Astrocyte of the hippocampus (primary cell): ENCODE data around the gene GPR15LG.

Source experiments
- DNase-seq: peaks from one replicate; pipeline ENCODE4 v3.0.0; 2011; ENCODE audit warnings: low read depth, low spot score

The GPR15LG gene

DNA sequence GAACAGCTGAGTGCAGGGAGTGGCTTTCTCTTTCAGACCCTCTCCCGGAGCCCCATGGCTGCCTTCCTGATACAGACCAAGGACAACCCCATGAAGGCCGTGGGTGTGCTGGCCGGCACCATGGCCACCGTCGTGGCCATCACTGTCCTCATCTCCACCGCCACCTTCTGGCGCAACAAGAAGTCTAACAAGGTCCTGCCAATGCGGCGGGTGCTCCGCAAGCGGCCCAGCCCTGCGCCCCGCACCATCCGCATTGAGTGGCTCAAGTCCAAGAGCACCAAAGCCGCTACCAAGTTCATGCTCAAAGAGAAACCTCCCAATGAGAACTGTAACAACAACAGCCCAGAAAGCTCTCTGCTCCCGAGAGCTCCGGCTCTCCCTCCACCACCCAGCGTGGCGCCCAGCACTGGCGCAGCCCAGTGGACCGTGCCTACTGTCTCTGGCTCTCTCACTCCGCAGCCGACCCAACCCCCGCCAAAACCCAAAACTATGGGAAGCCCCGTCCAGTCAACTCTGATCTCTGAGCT is 40.5 kb downstream of the GPR15LG start:
- DNase-seq = no peak

DNA sequence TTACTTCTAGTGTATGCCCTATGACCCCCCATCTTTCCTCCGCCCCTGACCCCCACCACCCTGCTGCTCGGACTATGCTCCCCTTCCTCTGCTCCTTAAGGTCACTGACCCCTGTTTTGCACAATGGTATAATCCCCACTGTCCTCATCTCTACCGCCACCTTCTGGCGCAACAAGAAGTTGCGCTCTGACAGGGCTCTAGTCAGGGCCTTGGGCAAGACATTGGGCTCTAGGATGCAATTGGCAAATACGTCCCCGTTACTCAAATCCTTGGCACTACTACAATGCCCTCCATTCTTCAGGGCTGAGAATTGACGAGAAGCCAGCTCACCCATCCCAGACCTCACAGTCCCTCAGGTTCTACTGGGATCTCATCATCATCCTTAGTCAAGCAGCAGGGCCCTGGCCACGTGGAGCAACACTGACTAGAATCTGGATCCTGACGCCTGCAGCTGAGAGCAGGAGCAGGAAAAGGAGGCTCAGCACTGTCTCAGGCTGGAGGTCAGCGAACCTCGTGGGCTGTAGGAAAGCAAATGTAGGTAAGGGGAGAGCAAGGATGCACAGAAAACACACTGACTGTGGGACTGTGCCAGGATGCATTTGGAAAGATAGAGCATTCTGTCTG is 41.1 kb downstream of the GPR15LG start:
- no peak for DNase-seq

DNA sequence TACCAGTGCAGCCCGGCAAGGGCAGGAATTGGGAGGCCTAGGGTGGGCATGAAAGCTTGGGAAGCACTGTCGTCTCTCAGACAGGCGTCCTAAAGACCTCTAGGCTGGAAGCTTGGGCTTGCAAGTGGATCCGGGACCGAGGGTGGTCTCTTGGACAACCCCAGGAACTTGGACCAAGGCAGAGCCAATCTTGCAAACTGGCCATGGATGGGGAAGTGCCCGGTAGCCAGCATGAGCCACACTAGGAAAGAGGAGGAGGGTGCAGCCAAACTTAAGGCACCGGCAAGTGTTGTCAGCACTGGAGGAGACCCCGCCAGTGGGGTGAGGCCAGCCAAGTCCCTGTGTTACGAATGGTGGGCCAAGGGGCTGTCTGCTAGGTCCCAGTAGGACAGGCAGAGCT is 43.2 kb downstream of the GPR15LG start:
- no peak for DNase-seq

DNA sequence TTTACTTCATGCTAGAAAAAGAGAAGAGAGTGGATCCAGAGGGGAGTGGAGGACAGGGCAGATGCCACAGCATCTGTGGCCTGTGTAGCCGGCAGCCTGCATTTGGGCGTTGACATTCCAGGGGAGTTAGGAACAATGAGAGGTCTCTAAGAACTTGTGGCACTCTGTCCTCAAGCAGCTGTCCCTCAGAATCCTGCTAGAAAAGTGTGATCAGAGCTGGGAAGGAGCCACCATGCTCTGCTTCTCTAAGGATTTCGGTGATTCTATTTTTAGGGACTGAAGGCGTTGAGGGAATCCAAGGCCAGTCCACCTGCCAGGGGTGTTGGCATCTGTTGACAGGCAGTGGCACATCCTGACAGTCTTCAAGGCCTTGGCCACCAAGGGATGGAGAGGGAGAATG is 44.1 kb downstream of the GPR15LG start:
- DNase-seq = no peak

DNA sequence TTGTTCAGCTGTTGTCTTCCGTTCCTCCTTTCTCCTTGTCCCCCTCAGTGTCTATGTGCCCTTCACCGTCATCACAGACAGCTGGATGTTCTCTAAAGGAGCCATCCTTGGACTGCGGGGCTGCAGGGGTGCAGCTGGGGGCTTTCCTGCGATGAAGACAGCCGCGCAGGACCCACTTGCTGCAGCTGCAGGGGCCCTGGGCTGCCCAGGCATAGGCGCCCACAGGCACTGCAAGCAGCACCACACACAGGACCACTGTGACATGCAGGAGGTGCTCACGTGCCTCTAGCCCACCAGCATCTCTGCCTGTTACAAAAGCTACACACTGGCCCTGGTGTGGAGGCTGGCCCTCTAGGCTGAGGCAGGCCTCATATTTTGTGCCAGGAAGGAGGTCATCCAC is 48.3 kb downstream of the GPR15LG start:
- DNase-seq = no peak

DNA sequence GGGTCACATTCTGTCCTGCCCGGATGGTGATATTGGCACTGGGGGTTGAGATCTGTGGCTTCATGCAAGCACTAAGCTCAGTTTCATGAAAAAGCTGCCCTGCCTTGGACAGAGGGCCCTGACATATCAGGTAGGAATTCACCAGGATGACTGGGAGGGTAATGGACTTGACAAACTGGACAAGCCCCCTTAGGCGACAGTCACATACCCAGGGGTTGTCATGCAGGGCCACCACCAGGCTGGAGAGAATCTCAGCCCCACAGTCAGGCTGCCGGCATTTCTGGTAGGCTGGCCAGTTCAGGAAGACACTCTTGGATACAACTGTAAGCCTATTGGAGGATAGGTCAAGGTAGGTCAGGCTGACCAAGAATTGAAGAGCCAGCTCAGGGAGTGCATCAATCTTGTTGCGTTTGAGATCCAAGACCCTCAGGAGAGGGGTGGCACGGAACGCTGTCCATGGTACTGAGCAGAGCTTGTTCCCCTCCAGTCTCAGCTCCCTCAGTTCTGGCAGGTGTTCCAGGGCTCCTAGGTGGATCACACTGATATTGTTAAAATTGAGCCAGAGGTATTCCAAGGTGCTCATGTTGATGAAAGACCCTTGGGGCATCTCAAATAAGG is 50.9 kb downstream of the GPR15LG start:
- DNase-seq = peak; percentile 37

DNA sequence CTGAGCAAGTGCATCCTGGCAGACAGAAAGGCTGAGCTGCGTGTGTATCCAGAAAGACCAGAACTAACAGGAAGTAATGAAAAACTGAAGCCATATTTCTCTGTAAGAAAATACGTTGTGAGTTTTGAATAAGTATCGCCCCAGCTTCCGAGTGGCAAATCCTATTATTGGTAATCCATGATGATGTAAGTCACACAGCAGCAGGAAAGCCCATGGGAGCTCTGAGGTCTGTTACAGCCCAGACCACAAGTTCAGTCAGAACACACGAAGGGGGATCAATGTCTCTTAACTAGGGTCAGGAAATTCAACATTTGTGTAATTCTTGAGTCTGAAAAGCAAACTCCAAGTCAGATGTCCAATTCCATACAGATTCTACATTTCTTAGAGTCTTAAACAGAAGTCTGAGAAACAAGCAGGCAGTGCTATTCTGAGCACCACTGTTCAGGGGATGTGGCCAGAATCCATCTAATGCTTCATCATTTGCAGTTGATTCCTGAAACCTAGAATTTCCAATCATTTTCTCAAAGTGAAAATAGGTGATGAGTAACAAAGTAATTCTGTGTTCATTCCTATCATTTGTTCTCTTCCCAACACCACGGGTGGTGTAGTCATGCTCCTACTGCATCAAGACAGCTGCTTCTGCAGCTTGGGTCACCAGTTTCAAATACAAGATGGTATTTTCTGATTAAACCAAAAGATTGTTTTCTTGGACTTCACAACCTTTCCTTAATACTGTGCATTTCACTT is 52.0 kb downstream of the GPR15LG start, which contains the start of gene LRIT2:
Gene LRIT2, minus strand, starts transcription at position 118 of the 747 bp plus-strand sequence. Its CDS starts 24 bp downstream, at position 94.
- no peak for DNase-seq

DNA sequence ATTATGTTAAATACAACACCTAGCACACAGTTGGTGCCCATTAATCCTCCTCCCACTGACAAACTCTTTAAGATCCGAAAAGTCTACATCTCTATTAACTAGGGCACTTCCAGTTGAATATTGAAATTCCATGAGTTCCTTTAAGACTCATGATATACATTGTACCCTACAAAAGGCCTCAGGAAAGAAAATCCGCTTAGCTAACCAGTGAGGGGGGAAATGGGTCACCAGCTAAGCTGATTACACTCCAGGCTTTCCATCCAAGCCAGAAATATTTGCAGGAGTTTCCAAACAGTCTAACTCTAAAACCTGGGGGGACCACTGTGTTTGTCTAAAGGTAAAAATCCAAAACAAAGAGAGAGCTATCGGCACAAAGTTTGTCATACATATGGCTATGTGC is 53.0 kb downstream of the GPR15LG start:
- DNase-seq = no peak

DNA sequence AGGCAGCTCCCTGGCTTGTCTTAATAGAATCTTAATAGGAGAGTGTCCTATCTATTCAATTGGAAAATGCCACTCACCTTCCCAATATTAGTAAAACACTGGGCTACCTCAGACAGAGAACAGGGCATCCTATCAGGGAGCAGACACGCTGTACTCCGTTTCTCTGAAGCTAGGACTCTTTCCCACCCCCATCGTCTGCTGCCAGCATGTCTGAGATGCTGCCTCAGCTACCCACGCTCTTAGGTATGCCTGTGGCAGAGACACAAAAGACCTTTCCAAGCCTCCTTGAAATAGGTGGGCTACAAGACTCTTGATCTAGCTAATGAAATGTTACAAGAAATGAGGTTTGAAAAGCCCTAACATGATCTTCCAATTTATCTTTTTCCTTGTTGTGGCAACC is 54.2 kb downstream of the GPR15LG start:
- no peak for DNase-seq

DNA sequence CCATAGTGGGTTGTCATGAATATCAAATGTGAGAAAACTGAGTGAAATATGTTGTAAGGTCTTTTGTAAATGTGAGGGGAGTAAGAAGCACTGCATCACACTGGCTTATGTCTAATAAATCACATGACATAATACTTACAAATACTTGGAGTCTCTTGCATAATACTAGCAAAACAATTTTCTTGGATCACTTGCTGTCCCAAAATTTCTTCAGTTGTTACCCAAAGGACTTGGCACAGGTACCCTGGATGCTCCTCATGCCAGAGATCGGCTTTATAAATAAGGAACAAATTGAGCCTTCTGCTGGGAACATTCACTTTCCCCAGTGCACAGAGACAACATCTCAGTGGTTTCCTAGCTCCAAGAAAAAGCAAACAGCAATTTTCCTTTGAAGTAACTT is 56.8 kb downstream of the GPR15LG start:
- DNase-seq = no peak

DNA sequence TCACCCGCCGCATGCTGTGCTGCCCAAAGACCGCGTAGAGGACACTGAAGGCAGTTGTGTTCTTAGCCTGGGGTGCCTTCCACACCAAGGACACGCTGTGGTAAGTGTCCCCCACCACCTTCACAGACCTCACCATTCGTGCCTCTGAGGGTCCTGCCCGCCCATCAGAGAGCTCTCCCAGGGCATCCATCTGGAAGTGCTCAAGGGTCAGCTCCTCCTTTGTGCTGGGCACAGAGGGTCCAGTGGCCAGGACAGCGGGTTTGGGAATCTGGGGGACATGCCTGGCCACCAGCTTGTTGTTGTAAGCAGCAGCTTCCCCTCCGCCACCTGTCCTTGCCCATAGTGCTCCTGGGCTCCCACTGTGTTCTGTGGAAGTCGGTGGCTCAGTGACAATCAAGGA is 58.8 kb downstream of the GPR15LG start:
- no peak for DNase-seq

DNA sequence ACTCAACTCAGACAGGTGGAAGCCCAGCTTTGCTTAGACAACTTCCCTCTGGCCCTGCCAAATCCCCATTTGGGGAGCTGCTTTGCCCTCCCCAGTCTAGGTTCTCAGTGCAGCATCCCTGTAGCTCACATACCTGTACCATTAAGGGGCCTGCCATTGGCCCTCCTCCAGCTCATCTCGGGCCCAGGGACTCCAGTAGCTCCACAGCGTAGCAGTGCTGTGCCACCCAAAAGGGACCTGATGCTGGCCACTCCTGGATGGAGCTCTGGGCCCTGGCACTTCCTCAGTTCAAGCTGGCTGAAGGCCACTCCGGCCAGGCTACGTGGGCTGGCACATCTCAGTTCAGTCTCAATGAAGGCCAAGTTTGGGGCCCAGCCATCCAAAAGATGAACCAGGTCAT is 60.3 kb downstream of the GPR15LG start:
- no peak for DNase-seq

DNA sequence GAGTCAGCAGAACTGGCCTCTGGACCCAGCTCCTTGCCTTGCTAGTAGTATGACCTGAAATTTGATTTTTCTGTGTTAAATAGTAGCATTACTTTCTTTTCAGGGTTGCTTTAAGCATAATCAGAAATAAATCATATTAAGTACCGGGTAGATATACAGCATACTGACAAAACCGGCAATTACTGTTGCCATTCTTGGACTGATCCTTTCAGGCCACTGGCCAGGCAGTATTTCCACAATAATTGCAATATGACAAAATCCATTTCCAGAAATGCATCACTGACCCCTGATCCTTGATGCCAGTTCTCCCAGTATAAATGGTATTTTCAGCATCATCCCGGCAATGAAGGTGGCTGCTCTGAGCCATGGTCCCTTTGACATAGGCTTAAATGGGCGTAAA is 60.9 kb downstream of the GPR15LG start:
- DNase-seq = no peak
